Measurements from ENCODE around the gene CADM1. TPM values are rescaled to one million over a fixed set of nuclear protein-coding genes. Genes with fewer than 3 reads are reported as not detected.

CADM1 gene
- total RNA-seq, 4 donors from 2014 or later = 89.9 to 351 (median 235) TPM

- no peak overlapping the region for H3K27ac ChIP-seq
- H3K36me3 ChIP-seq = no peaks in the 10 kb centered on the region
- H3K9me3 ChIP-seq = no peaks in the 10 kb centered on the region
- intact Hi-C loops (cut with DNase I) = no loop called here
- TF ChIP-seq POLR2A (IDR thresholded peaks at IDR 0.05) (no peak), CTCF (IDR thresholded peaks at IDR 0.05) (no peak)
- no peak overlapping the region for H3K4me3 ChIP-seq (replicated peaks in 1 of 3)
- 89 to 90% methylated on average over 8 of the region's 8 CpGs for WGBS, 2 donors
- no peak for DNase-seq
- peaks cover 20 to 33% of the 10 kb centered on the region in 2 donors for H3K4me1 ChIP-seq
- no peaks in the 10 kb centered on the region for H3K27me3 ChIP-seq
These were observed 205.8 kb downstream of the CADM1 start for GRCh38 chr11:115298300-115299012.

- Histone ChIP-seq H3K4me1 (peaks cover 20 to 36% of the 10 kb centered on the region in 2 donors), H3K27me3 (no peaks in the 10 kb centered on the region), H3K4me3 (replicated peaks in 1 of 3) (no peak overlapping the region), H3K36me3 (no peaks in the 10 kb centered on the region), H3K27ac (peak overlapping the region in 2 of 3 donors; percentile 85 to 94), H3K9me3 (no peaks in the 10 kb centered on the region)
- TF ChIP-seq CTCF (IDR thresholded peaks at IDR 0.05) (no peak), POLR2A (IDR thresholded peaks at IDR 0.05) (no peak)
- WGBS, 2 donors = 95 to 98% methylated on average over 4 of the region's 4 CpGs
- intact Hi-C loops (cut with DNase I) = no loop called here
- no peak for DNase-seq
These were observed 206.9 kb downstream of the CADM1 start for GRCh38 chr11:115297330-115297729.

- no peak overlapping the region for H3K4me3 ChIP-seq (replicated peaks in 1 of 3)
- peak overlapping the region in 2 of 3 donors; percentile 82 to 92 for H3K27ac ChIP-seq
- DNase-seq = no peak
- H3K4me1 ChIP-seq = peaks cover 40 to 68% of the 10 kb centered on the region in 2 donors
- no peaks in the 10 kb centered on the region for H3K36me3 ChIP-seq
- TF ChIP-seq POLR2A (IDR thresholded peaks at IDR 0.05) (no peak), CTCF (IDR thresholded peaks at IDR 0.05) (no peak)
- H3K9me3 ChIP-seq = no peaks in the 10 kb centered on the region
- intact Hi-C loops (cut with DNase I) = no loop called here
- WGBS, 2 donors = 76 to 86% methylated on average over 3 of the region's 3 CpGs
- no peaks in the 10 kb centered on the region for H3K27me3 ChIP-seq
These were observed 212.9 kb downstream of the CADM1 start for GRCh38 chr11:115291325-115291724.

- Histone ChIP-seq H3K36me3 (no peaks in the 10 kb centered on the region), H3K4me3 (replicated peaks in 1 of 3) (no peak overlapping the region), H3K9me3 (no peaks in the 10 kb centered on the region), H3K27ac (peak overlapping the region in 2 of 3 donors; percentile 82 to 92), H3K27me3 (no peaks in the 10 kb centered on the region), H3K4me1 (peaks cover 41 to 68% of the 10 kb centered on the region in 2 donors)
- intact Hi-C loops (cut with DNase I) = no loop called here
- TF ChIP-seq CTCF (IDR thresholded peaks at IDR 0.05) (no peak), POLR2A (IDR thresholded peaks at IDR 0.05) (no peak)
- 67 to 73% methylated on average over 6 of the region's 6 CpGs for WGBS, 2 donors
- DNase-seq = no peak
These were observed 213.3 kb downstream of the CADM1 start for GRCh38 chr11:115290893-115291292.

GRCh38 chr11:115290479-115290878 is 213.7 kb downstream of the CADM1 start:
- no peak for DNase-seq
- Histone ChIP-seq H3K27me3 (no peaks in the 10 kb centered on the region), H3K4me1 (peaks cover 41 to 68% of the 10 kb centered on the region in 2 donors), H3K9me3 (no peaks in the 10 kb centered on the region), H3K4me3 (replicated peaks in 1 of 3) (no peak overlapping the region), H3K27ac (peak overlapping the region in 2 of 3 donors; percentile 82 to 92), H3K36me3 (no peaks in the 10 kb centered on the region)
- WGBS, 2 donors = 79 to 83% methylated on average over 1 of the region's 1 CpG
- no peak for TF ChIP-seq POLR2A (IDR thresholded peaks at IDR 0.05)
- no peak for TF ChIP-seq CTCF (IDR thresholded peaks at IDR 0.05)
- intact Hi-C loops (cut with DNase I) = no loop called here
